OCI-LY7 (cell line): Measurements from ENCODE around the gene WRAP73. TPM values are rescaled to one million over a fixed set of nuclear protein-coding genes. Genes with fewer than 3 reads are reported as not detected.

Experiments used
- BruUV-seq: library from RNA; stranded (reverse); fragments of 400-500 nt; replicated peaks from 2 replicates; lab custom pipeline; 2021; lab: Mats Ljungman, UMichigan
- CTCF ChIA-PET: fragments of 300-600 bp; sonication (Branson Sonifier 250); formaldehyde crosslinking; loops from one replicate; lab custom pipeline; 2022; ENCODE audit warnings: antibody characterized with exemption; ENCODE audit not compliant: unreplicated experiment; lab: Charles Lee
- POLR2A ChIA-PET: fragments of 300-600 bp; sonication (Branson Sonifier 250); formaldehyde crosslinking; loops from one replicate; lab custom pipeline; 2022; ENCODE audit warnings: antibody characterized with exemption; lab: Charles Lee
- DNase-seq: peaks from one replicate; pipeline ENCODE4 v3.0.0-alpha.2; 2015; ENCODE audit warnings: low spot score
- H2AFZ ChIP-seq: fragments of 200-600 bp; sonication (generic), shearing (Covaris generic); 2 replicates; pipeline ENCODE4 v1.6.1; 2014; ENCODE audit warnings: mild to moderate bottlenecking, antibody characterized with exemption, low read length, moderate library complexity
- H3K27ac ChIP-seq: fragments of 200-600 bp; sonication (generic); 2 replicates; pipeline ENCODE4 v1.5.1; 2014; ENCODE audit warnings: mixed run types, low read depth, mild to moderate bottlenecking, moderate library complexity, low read length, inconsistent platforms; ENCODE audit not compliant: poor library complexity, severe bottlenecking
- H3K36me3 ChIP-seq: fragments of 200-600 bp; sonication (generic); 2 replicates; pipeline ENCODE4 v1.6.1; 2014; ENCODE audit warnings: mild to moderate bottlenecking, antibody characterized with exemption, low read length, moderate library complexity, mixed read lengths; ENCODE audit not compliant: insufficient read depth
- H3K4me1 ChIP-seq: fragments of 200-600 bp; sonication (generic); 2 replicates; pipeline ENCODE4 v1.5.1; 2014; ENCODE audit warnings: mild to moderate bottlenecking, low read length; ENCODE audit not compliant: insufficient read depth, poor library complexity, severe bottlenecking
- H3K4me2 ChIP-seq: fragments of 200-600 bp; sonication (generic); 2 replicates; pipeline ENCODE4 v1.6.1; 2014; ENCODE audit warnings: mild to moderate bottlenecking, low read length
- H3K4me3 ChIP-seq: fragments of 200-600 bp; sonication (generic); 2 replicates; pipeline ENCODE4 v1.5.1; 2014; ENCODE audit warnings: mild to moderate bottlenecking, low read depth, low read length; ENCODE audit not compliant: poor library complexity, severe bottlenecking
- H3K79me2 ChIP-seq: fragments of 200-600 bp; sonication (generic); 2 replicates; pipeline ENCODE4 v1.6.1; 2016; ENCODE audit warnings: low read depth, mild to moderate bottlenecking, low read length, moderate library complexity, mixed read lengths; ENCODE audit not compliant: insufficient read depth
- H3K9me2 ChIP-seq: fragments of 200-600 bp; sonication (generic); 2 replicates; pipeline ENCODE4 v1.6.1; 2016; ENCODE audit warnings: mild to moderate bottlenecking, low read length, mixed read lengths; ENCODE audit not compliant: insufficient read depth
- H3K9me3 ChIP-seq: fragments of 200-600 bp; sonication (generic); 2 replicates; pipeline ENCODE4 v1.6.1; 2014; ENCODE audit warnings: mild to moderate bottlenecking, mixed run types, low read length, mixed read lengths
- H4K20me1 ChIP-seq: fragments of 200-600 bp; sonication (generic); 2 replicates; pipeline ENCODE4 v1.6.1; 2014; ENCODE audit warnings: mild to moderate bottlenecking, antibody characterized with exemption, low read length, moderate library complexity, mixed read lengths; ENCODE audit not compliant: insufficient read depth
- CTCF ChIP-seq: fragments of 200-600 bp; sonication (generic); conservative IDR thresholded peaks from 2 replicates; pipeline ENCODE4 v1.5.1; 2014; ENCODE audit warnings: mild to moderate bottlenecking, antibody characterized with exemption, low read length, moderate library complexity, mixed read lengths
- EZH2phosphoT487 ChIP-seq: fragments of 200-600 bp; sonication (generic); IDR thresholded peaks from 2 replicates; pipeline ENCODE4 v1.6.1; 2018; ENCODE audit warnings: low read depth, borderline replicate concordance, mild to moderate bottlenecking, mixed run types, antibody characterized with exemption, low read length, moderate library complexity, mixed read lengths
- intact Hi-C: fragments of 100-400 bp; cut with micrococcal nuclease; formaldehyde crosslinking; loops from one replicate; pipeline ENCODE4 v1.10.0; 2022; ENCODE audit not compliant: unreplicated experiment
- total RNA-seq, 2 experiments: library from RNA; depleted of rRNA in 1 of 2; stranded (reverse); fragments of >200 nt in 1 of 2; shearing (Covaris generic) in 1 of 2; gene quantifications; 2 replicates each; pipeline ENCODE4 v1.2.3, GENCODE V29; 2014 to 2022

WRAP73 gene
- total RNA-seq, 2 experiments from 2014 or later, result 34.7 to 40.0 TPM

GRCh38 chr1:3614755-3615742, 34.9 kb downstream of the WRAP73 start:
- Histone ChIP-seq H3K9me2 (no peaks in the 10 kb centered on the region), H2AFZ (no peak overlapping the region), H3K79me2 (no peaks in the 10 kb centered on the region), H3K4me1 (peaks cover 4% of the 10 kb centered on the region), H3K36me3 (no peaks in the 10 kb centered on the region), H4K20me1 (no peaks in the 10 kb centered on the region), H3K27ac (no peak overlapping the region), H3K9me3 (no peaks in the 10 kb centered on the region), H3K4me2 (no peak overlapping the region), H3K4me3 (no peak overlapping the region)
- ChIA-PET CTCF (no interaction called here), POLR2A (interaction anchor here (0.5 kb wide), 1 partner anchor 51 kb away, joined by 5 read pairs; no protein-coding TSS in a partner anchor)
- DNase-seq, result peak; percentile 18
- intact Hi-C loops, result loop anchor here (1.0 kb wide), 1 partner anchor 50 kb away; no protein-coding TSS in a partner anchor
- BruUV-seq, result no TSS peak
- peak; percentile 77 for TF ChIP-seq CTCF
- TF ChIP-seq EZH2phosphoT487, result no peak

- CTCF ChIA-PET, result no interaction called here
- BruUV-seq, result no TSS peak
- H3K4me3 ChIP-seq, result no peak overlapping the region
Observed at GRCh38 chr1:3612123-3612522, 37.8 kb downstream of the WRAP73 start.

More at GRCh38 chr1:3612123-3612522, 37.8 kb downstream of the WRAP73 start:
- Histone ChIP-seq H3K9me3 (no peaks in the 10 kb centered on the region), H4K20me1 (no peaks in the 10 kb centered on the region), H3K27ac (no peak overlapping the region), H3K9me2 (no peaks in the 10 kb centered on the region), H2AFZ (no peak overlapping the region), H3K79me2 (no peaks in the 10 kb centered on the region), H3K4me2 (no peak overlapping the region), H3K36me3 (no peaks in the 10 kb centered on the region), H3K4me1 (no peaks in the 10 kb centered on the region)
- DNase-seq, result no peak
- POLR2A ChIA-PET, result no interaction called here
- TF ChIP-seq EZH2phosphoT487 (no peak), CTCF (no peak)
- intact Hi-C loops, result no loop called here
